HG03439 (cell line): ENCODE data around the gene OR6C2.
"Not testable (repeated sequence)": the region's sequence is repeated elsewhere in the genome, so short reads cannot be mapped to it uniquely, and the experiment has no call there.

Experiments
- ATAC-seq: cut with Tn5 transposase; IDR thresholded peaks from one replicate; pipeline ENCODE4 v1.9.1; 2021; ENCODE audit warnings: mild to moderate bottlenecking, moderate library complexity; ENCODE audit not compliant: unreplicated experiment

Gene OR6C2

GRCh38 chr12:55470088-55470829 is 26.4 kb downstream of the OR6C2 start, which contains the start of gene OR6C70:
OR6C70 (minus strand) TSS chr12:55470138; CDS start chr12:55470138, 0 bp downstream.
- ATAC-seq = no peak

- ATAC-seq = no peak
Measured at GRCh38 chr12:55472264-55472663, 28.4 kb downstream of the OR6C2 start.

- not testable (repeated sequence) for ATAC-seq
Measured at GRCh38 chr12:55479136-55479535, 35.3 kb downstream of the OR6C2 start.

GRCh38 chr12:55484284-55484683 is 40.4 kb downstream of the OR6C2 start:
- ATAC-seq = not testable (repeated sequence)

DNA sequence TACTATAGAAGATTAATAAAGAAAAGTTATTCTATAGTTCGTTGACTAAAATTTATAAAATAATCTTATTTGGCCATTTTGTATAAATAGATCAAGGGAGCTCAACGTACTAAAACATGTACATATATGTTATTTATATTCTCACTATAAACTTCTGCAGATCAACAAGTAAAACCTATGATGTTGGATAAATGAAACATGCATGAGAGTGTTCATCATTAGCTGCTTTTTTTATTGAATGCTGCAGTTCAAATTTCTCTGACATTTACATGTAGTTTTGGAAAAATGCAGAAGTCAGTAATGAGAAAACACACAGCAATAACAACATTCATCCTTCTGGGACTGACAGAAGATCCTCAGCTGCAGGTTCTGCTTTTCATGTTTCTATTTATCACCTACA is 48.2 kb downstream of the OR6C2 start, which contains the start of gene OR6C68:
Gene OR6C68 (plus strand): TSS at position 301 of the 400 bp plus-strand sequence. CDS start 0 bp downstream, at position 301.
- ATAC-seq = no peak

DNA sequence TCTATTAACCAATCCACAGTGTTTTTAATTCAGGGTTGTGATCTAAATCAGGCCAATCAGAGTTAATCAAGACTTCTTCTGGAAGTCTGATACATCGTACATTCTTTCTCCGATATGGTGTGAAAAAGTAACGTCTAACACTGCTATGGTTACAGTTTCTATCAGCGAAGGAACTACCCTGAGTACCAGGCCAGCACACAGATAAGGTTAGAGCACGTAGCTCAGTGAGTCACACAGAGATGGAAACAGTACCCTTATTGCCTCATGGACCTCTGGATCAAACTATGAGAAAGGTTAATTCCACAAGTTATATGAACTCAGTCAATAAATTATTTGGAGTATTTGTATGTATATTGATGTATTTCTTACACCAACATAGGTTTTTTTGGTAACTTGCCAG is 51.6 kb downstream of the OR6C2 start:
- ATAC-seq = no peak

DNA sequence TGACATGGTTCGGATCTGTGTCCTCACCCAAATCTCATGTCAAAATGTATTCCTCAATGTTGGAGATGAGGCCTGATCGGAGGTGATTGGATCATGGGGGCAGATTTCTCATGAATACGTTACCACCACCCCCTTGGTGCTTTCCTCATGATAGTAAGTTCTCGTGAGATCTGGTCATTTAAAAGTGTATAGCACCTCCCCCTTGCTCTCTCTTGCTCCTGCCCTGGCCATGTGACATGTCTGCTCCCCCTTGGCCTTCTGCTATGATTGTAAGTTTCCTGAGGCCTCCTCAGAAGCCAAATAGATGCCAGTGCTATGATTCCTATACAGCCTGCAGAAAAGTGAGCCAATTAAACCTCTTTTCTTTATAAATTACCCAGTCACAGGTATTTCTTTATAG is 55.4 kb downstream of the OR6C2 start:
- no peak for ATAC-seq

DNA sequence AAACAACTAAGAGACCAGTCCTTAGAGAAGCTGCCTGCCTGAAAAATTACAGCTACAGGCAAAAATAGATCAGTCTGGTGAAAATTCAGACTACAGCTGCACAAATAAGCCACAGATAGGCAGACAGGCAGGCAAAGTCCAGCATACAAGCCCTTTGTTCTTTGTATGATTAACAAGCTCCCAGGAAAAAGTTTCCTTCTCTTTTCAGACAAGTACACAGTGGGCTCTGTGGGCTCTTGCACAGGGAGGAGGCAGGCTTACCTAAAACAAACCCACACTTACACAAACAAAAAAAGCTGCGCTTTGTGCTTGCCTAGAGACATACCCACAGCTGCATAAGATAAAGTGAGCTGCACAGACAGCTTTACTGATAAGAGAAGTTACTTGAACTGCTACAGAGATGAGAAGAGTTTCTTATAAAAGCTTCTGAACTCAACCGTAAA is 56.0 kb downstream of the OR6C2 start:
- no peak for ATAC-seq

- no peak for ATAC-seq
Measured at GRCh38 chr12:55501601-55502000, 57.7 kb downstream of the OR6C2 start.
